Measurements from ENCODE around the gene AHSP.

DNA sequence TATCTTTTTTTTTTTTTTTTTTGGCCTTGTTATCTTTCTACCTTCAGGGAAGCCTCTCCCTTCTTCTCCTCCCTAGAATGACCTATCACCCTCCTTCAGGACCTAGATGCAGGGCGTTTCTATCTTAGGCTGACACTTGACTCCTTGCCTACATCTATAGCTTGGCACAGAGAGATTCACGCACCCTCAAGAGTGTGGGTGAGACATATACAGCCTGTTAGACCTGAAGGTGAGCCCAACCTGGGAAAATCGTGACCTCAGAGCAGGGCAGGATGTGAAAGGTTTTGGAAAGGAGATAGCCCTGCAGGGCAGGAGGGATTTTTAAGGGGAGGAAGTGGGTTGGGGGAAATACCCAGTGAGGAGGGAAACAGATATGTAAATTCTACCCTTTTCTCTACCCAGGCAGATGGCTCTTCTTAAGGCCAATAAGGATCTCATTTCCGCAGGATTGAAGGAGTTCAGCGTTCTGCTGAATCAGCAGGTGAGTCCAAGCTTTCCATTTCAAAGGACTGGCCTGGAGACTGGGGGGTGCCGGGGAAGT lies at the start of gene AHSP:
- no peak for TF ChIP-seq CBFB (IDR thresholded peaks at IDR 0.05; ENCODE audit: low read depth)
- no peak for TF ChIP-seq EZH2 (IDR thresholded peaks at IDR 0.05; ENCODE audit: borderline replicate concordance, control insufficient read depth, low read depth, low read length)
- no peak for TF ChIP-seq POLR2A (IDR thresholded peaks at IDR 0.05; ENCODE audit: low read depth, low read length)
- TF ChIP-seq USF2 (IDR thresholded peaks at IDR 0.05; ENCODE audit: borderline replicate concordance, low read depth, low read length) = no peak
- no peak for TF ChIP-seq CTCF (IDR thresholded peaks at IDR 0.05 in 2 of 3, conservative IDR thresholded peaks at IDR 0.05 in 1 of 3; ENCODE audit: control insufficient read depth in 2 of 3, extremely low read depth in 1 of 3, insufficient read depth in 1 of 3, low read depth in 3 of 3, low read length in 3 of 3)
- TF ChIP-seq RCOR1 (conservative IDR thresholded peaks at IDR 0.05; ENCODE audit: low read depth, low read length) = no peak
- no peak for TF ChIP-seq ZBTB11 (CRISPR knock-in tag; IDR thresholded peaks at IDR 0.05)
- TF ChIP-seq BCL11A (IDR thresholded peaks at IDR 0.05; ENCODE audit: low read depth, low read length) = no peak

Data from GM12878 (cell line).